ENCODE measurements around the gene GPR155. TPM values are rescaled to one million over a fixed set of nuclear protein-coding genes. Genes with fewer than 3 reads are reported as not detected.

The GPR155 gene
- total and polyA plus RNA-seq, 2 donors (not counting 1 experiment from before 2014, with no cell fraction given), result 4.2 to 17.6 TPM

- ChIA-PET CTCF (interaction anchor here (1.2 kb wide), 1 partner anchor 296 kb away, joined by 3 read pairs; no protein-coding TSS in a partner anchor), POLR2A (no interaction called here)
- Histone ChIP-seq H3K36me3 (replicated peaks in 1 of 2; ENCODE audit: control extremely low read depth in 1 of 2, control insufficient read depth in 1 of 2, extremely low read depth in 1 of 2, insufficient read depth in 2 of 2, low read length in 1 of 2) (peaks cover 7 to 10% of the 10 kb centered on the region in 2 experiments), H3K27ac (ENCODE audit: low read length in 2 of 2) (no peak overlapping the region), H3K79me2 (ENCODE audit: control insufficient read depth, insufficient read depth, low read length) (no peaks in the 10 kb centered on the region), H3K9ac (ENCODE audit: low read length) (no peak overlapping the region), H3K4me2 (replicated peaks; ENCODE audit: low read depth, low read length, poor library complexity, severe bottlenecking) (no peak overlapping the region), H3K9me3 (ENCODE audit: control extremely low read depth in 1 of 3, control insufficient read depth in 2 of 3, insufficient read depth in 1 of 3, low read length in 2 of 3) (no peaks in the 10 kb centered on the region), H3K4me1 (ENCODE audit: control insufficient read depth in 2 of 2, insufficient read depth in 2 of 2, low read length in 2 of 2) (no peaks in the 10 kb centered on the region), H3K4me3 (ENCODE audit: control extremely low read depth in 1 of 5, extremely low read depth in 1 of 5, insufficient read depth in 1 of 5, low read depth in 2 of 5, low read length in 4 of 5) (no peak overlapping the region), H3K27me3 (replicated peaks in 1 of 4; ENCODE audit: control extremely low read depth in 1 of 4, control insufficient read depth in 3 of 4, insufficient read depth in 4 of 4, low read length in 3 of 4) (no peaks in the 10 kb centered on the region), H4K20me1 (ENCODE audit: control insufficient read depth, insufficient read depth, low read length, poor library complexity, severe bottlenecking) (no peaks in the 10 kb centered on the region), H2AFZ (ENCODE audit: insufficient read depth, low read depth, low read length, poor library complexity, severe bottlenecking) (no peak overlapping the region)
- Mint-ChIP-seq H3K9me3 (ENCODE audit: insufficient read depth) (peaks cover 2% of the 10 kb centered on the region), H3K4me1 (no peaks in the 10 kb centered on the region), H3K27ac (no peak overlapping the region), H3K4me3 (no peak overlapping the region), H3K27me3 (no peaks in the 10 kb centered on the region)
- intact Hi-C loops (cut with micrococcal nuclease), result no loop called here
- TF ChIP-seq CTCF (IDR thresholded peaks at IDR 0.05), result no peak
- DNase-seq (no peak), ATAC-seq (ENCODE audit: low read depth) (no peak)
These were observed 83.2 kb downstream of the GPR155 start for GRCh38 chr2:174403628-174404027.

DNA sequence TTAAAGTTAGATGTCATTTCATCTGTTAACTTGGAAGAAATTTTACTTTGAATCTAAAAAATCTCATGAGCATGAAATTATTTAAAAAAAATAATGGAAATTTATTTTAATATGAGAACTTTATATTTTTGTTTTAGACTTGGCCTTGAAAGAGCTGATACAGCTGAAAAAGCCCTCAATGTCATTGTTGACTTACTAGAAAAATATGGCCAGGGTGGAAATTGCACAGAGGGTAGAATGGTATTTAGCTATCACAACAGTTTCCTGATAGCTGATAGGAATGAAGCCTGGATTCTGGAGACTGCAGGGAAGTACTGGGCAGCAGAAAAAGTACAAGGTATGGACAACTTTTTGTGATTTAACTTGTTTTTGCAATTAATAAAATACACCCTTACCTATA, 86.0 kb downstream of the GPR155 start:
- ChIA-PET CTCF (no interaction called here), POLR2A (no interaction called here)
- DNase-seq, result no peak
- H3K27ac ChIP-seq (ENCODE audit: low read length in 2 of 2), result no peak overlapping the region
- no peak overlapping the region for H3K27ac Mint-ChIP-seq
- H3K4me3 ChIP-seq (ENCODE audit: control extremely low read depth in 1 of 5, extremely low read depth in 1 of 5, insufficient read depth in 1 of 5, low read depth in 2 of 5, low read length in 4 of 5), result no peak overlapping the region
- peaks cover 0 to 5% of the 10 kb centered on the region in 2 donors for H3K4me1 ChIP-seq (ENCODE audit: control insufficient read depth in 2 of 2, insufficient read depth in 2 of 2, low read length in 2 of 2)
- H3K36me3 ChIP-seq (replicated peaks in 1 of 2; ENCODE audit: control extremely low read depth in 1 of 2, control insufficient read depth in 1 of 2, extremely low read depth in 1 of 2, insufficient read depth in 2 of 2, low read length in 1 of 2), result peaks cover 7 to 10% of the 10 kb centered on the region in 2 experiments
- H3K4me3 Mint-ChIP-seq, result no peak overlapping the region
- H3K4me2 ChIP-seq (replicated peaks; ENCODE audit: low read depth, low read length, poor library complexity, severe bottlenecking), result no peak overlapping the region
- no peak overlapping the region for H3K9ac ChIP-seq (ENCODE audit: low read length)
- peaks cover 8% of the 10 kb centered on the region for H3K4me1 Mint-ChIP-seq
- no peaks in the 10 kb centered on the region for H3K27me3 Mint-ChIP-seq
- ATAC-seq (ENCODE audit: low read depth), result no peak
- TF ChIP-seq CTCF (IDR thresholded peaks at IDR 0.05) (no peak), EZH2 (IDR thresholded peaks at IDR 0.05; ENCODE audit: borderline replicate concordance, insufficient read depth, low read depth, low read length, poor library complexity, severe bottlenecking) (no peak)
- no peaks in the 10 kb centered on the region for H3K27me3 ChIP-seq (replicated peaks in 1 of 4; ENCODE audit: control extremely low read depth in 1 of 4, control insufficient read depth in 3 of 4, insufficient read depth in 4 of 4, low read length in 3 of 4)
- H4K20me1 ChIP-seq (ENCODE audit: control insufficient read depth, insufficient read depth, low read length, poor library complexity, severe bottlenecking), result no peaks in the 10 kb centered on the region
- H3K9me3 ChIP-seq (ENCODE audit: control extremely low read depth in 1 of 3, control insufficient read depth in 2 of 3, insufficient read depth in 1 of 3, low read length in 2 of 3), result no peaks in the 10 kb centered on the region
- H3K79me2 ChIP-seq (ENCODE audit: control insufficient read depth, insufficient read depth, low read length), result no peaks in the 10 kb centered on the region
- peaks cover 2% of the 10 kb centered on the region for H3K9me3 Mint-ChIP-seq (ENCODE audit: insufficient read depth)
- H2AFZ ChIP-seq (ENCODE audit: insufficient read depth, low read depth, low read length, poor library complexity, severe bottlenecking), result no peak overlapping the region
- intact Hi-C loops (cut with micrococcal nuclease), result no loop called here

Measured in B cell (primary cell).